ENCODE results near the gene ALDOA. TPM values are rescaled to one million over a fixed set of nuclear protein-coding genes. Genes with fewer than 3 reads are reported as not detected.

Gene ALDOA
- total RNA-seq, 3 donors from 2014 or later, result 1,235 to 2,016 (median 1,778) TPM

DNA sequence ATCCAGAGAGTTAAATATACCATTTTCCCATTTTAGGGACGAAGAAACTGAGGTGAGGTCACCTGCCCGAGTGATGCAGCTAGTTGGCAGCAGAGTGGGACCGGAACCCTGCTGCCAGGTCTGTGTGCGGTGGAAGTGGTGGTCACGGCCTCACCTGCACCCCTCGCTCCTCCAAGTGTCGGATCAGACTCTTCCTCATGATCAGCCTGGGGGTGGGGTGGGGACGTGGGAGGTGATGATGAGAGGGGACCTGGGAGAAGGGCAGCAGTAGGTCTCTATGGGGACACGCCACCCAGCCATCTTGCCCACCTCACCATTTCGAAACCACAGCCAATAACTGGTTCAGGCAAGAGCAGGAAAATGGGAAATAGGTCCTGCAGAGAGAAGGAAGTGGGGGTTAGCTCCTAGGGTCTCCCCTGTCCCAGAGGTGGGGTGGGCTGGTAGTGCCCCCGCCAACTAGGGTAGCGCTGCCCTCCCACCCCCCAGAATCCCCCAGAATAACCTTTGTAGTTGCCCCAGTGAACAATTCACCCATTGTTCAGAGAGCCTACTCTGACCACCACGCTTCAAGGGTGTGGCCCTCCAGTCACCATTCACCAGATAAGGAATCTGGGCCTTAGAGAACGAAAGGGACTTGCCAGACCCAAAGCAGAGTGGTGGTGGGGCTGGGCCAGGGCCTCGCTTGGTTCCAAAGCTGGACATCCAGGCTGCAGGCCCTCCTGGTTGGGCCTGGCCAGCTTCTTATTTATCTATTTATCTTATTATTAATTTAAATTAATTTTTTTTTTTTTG is 42.7 kb downstream of the ALDOA start:
- DNase-seq (peak in 2 of 3 donors; percentile 21 to 33), ATAC-seq (no peak)
- TF ChIP-seq, protein P1, sequence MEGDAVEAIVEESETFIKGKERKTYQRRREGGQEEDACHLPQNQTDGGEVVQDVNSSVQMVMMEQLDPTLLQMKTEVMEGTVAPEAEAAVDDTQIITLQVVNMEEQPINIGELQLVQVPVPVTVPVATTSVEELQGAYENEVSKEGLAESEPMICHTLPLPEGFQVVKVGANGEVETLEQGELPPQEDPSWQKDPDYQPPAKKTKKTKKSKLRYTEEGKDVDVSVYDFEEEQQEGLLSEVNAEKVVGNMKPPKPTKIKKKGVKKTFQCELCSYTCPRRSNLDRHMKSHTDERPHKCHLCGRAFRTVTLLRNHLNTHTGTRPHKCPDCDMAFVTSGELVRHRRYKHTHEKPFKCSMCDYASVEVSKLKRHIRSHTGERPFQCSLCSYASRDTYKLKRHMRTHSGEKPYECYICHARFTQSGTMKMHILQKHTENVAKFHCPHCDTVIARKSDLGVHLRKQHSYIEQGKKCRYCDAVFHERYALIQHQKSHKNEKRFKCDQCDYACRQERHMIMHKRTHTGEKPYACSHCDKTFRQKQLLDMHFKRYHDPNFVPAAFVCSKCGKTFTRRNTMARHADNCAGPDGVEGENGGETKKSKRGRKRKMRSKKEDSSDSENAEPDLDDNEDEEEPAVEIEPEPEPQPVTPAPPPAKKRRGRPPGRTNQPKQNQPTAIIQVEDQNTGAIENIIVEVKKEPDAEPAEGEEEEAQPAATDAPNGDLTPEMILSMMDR (IDR thresholded peaks at IDR 0.05), result no peak
- Histone ChIP-seq H3K4me1 (ENCODE audit: low read depth) (peaks cover 3% of the 10 kb centered on the region), H3K4me3 (no peak overlapping the region), H3K9me3 (no peaks in the 10 kb centered on the region), H3K36me3 (ENCODE audit: low read depth) (peaks cover 5% of the 10 kb centered on the region)
- intact Hi-C loops (cut with DNase I, micrococcal nuclease), result no loop called here

DNA sequence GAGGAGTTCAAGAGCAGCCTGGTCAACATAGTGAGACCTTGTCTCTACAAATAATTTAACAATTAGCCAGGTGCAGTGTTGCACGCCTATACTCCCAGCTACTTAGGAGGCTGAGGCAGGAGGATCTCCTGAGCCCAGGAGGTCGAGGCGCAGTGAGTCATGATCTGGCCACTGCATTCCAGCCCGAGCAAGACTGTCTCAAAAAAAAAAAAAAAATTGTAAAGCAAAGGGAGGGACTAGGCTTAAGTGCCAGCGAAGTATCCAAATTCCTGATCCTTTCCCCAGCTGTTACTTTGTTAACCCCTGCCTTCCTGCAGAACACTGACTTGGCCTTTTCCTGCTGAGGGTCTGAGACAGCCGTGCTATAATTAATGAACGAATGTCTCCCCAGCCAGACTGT is 45.1 kb downstream of the ALDOA start:
- TF ChIP-seq, protein P1 (IDR thresholded peaks at IDR 0.05), result no peak
- H3K36me3 ChIP-seq (ENCODE audit: low read depth), result peaks cover 5% of the 10 kb centered on the region
- no peak overlapping the region for H3K4me3 ChIP-seq
- no peak for ATAC-seq
- H3K4me1 ChIP-seq (ENCODE audit: low read depth), result peaks cover 26% of the 10 kb centered on the region
- no peak for DNase-seq
- intact Hi-C loops (cut with DNase I, micrococcal nuclease), result no loop called here
- no peaks in the 10 kb centered on the region for H3K9me3 ChIP-seq

DNA sequence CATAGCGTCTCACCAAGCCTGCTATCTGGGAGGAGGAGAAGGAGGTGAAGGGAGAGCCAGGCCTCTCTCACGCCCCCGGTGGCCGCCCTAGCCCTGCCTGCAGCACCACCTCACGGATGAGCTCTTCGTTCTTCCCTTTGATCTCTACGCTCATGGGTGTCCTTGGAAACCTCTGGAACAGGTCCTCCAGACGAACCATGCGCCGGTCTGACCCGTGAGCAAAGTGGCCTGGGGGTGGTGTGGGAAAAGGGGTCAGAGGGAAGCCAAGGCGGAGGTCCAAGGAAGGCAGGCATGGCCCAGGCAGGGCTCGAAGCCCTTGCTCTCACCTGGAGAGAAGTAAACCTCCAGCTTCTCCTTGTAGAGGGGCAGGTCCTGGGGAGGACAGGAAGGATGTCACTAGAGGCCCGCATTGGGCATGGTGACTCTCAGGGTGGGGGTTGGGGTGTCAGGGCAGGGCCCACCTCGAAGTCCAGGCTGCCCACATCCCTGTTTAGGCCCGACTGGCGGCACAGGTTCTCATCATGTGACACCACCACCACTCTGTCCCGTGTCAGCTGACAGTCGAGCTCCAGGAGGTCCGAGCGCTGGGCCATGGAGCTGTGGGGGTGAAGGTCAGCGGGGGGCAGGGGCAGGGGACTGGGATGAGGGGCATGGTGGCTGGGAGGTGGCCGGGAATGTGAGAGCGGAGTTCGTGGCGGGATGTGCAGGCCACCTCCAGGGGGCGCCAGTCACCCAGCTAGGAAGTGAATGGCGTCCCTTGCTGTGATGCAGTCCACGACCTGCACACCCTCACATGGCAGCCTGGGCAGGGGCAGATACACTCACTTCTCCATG is 46.9 kb downstream of the ALDOA start:
- H3K4me1 ChIP-seq (ENCODE audit: low read depth), result peaks cover 44% of the 10 kb centered on the region
- ATAC-seq, result peak; percentile 67
- TF ChIP-seq, protein P1 (IDR thresholded peaks at IDR 0.05), result peak; percentile 48
- peak; percentile 81 to 85 (median 84) for DNase-seq
- H3K4me3 ChIP-seq, result no peak overlapping the region
- no peaks in the 10 kb centered on the region for H3K9me3 ChIP-seq
- intact Hi-C loops (cut with DNase I, micrococcal nuclease), result no loop called here
- H3K36me3 ChIP-seq (ENCODE audit: low read depth), result peaks cover 5% of the 10 kb centered on the region

DNA sequence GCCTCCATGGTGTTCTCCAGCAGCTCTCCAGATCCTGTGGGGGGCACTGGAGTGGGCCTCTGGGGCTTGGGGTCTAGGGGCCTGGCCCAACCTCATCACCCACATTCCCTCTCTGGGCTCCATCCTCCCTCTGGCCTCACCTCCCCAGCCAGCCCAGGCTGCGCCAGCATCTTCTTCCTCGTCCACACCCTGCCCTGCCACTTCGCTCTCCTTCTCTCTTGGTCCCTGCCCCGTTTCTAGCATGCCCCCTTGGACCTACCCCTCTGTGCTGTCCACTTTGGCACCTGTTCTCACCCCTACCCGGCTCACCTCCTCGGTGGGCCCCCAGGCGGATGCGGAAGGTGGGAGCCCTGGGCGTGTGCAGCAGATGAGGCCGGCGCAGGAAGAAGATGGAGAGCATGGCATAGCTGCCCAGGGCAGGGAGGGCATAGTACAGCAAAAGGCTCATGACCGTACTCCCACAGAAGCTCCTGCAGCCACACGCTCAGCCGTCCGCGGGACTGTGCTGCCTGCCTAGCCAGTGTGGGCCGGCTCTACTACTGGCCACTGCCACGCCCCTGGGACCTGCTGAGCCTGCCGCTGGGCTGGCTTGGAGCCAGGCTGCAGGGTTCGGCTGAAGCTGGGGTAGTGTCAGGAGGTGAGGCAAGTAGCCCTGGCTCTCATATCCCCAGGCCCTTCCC is 47.6 kb downstream of the ALDOA start, which contains the start of gene GDPD3:
GDPD3 (minus strand) TSS at position 507 of the 680 bp plus-strand sequence; CDS start at position 448, 59 bp downstream.
- DNase-seq (peak; percentile 84 to 92 (median 92)), ATAC-seq (peak; percentile 71)
- intact Hi-C loops (cut with DNase I, micrococcal nuclease), result no loop called here
- Histone ChIP-seq H3K9me3 (no peaks in the 10 kb centered on the region), H3K36me3 (ENCODE audit: low read depth) (peaks cover under 1% of the 10 kb centered on the region), H3K4me1 (ENCODE audit: low read depth) (peaks cover 50% of the 10 kb centered on the region), H3K4me3 (no peak within 1 kb of the TSS)
- TF ChIP-seq, protein P1 (IDR thresholded peaks at IDR 0.05), result no peak

DNA sequence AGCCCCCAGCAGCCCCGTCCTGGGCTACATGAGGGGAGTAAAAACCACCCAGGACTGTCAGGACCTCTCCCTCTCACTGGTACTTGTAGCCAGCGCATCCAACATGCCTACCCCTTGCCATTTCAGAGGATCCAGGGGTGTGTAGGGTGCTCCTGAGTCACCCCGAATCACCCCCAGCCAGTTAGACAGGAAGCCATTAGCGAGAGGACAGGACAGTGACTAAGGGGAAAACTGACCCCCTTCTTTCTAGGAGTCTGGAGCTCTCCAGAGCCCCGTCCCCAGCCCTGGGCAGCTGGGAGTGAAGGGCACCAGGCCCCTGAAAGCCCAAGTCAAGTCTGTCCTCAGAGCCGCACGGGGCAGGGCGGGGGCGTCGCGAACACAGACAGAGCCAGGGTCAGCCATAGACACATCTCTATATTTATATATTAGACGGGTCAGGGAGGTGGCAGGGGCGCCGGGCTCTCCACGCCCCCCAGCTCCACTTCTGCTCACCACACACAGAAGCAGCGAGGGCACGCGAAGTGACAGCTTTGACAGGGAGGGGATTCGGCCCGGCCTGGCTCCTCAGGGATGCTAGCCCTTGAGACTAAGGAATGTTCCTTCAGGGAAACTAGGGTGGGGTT is 48.3 kb downstream of the ALDOA start:
- H3K4me1 ChIP-seq (ENCODE audit: low read depth), result peaks cover 55% of the 10 kb centered on the region
- H3K4me3 ChIP-seq, result no peak overlapping the region
- DNase-seq (peak in 2 of 3 donors; percentile 35 to 45), ATAC-seq (no peak)
- H3K9me3 ChIP-seq, result no peaks in the 10 kb centered on the region
- TF ChIP-seq, protein P1 (IDR thresholded peaks at IDR 0.05), result no peak
- intact Hi-C loops (cut with DNase I, micrococcal nuclease), result no loop called here
- no peaks in the 10 kb centered on the region for H3K36me3 ChIP-seq (ENCODE audit: low read depth)

Measured in mucosa of descending colon (tissue), 3 donors.